ENCODE measurements around the gene FRMD3.

FRMD3 gene

GRCh38 chr9:83557771-83558170 lies 19.6 kb upstream of the FRMD3 start:
- no peak overlapping the region for H3K9ac ChIP-seq (ENCODE audit: low read depth in 1 of 2, low read length in 2 of 2)
- H3K4me3 ChIP-seq (ENCODE audit: low read length in 2 of 2) = no peak overlapping the region
- no peaks in the 10 kb centered on the region for H3K9me3 ChIP-seq (ENCODE audit: control insufficient read depth in 2 of 2, low read length in 2 of 2)
- H3K27ac ChIP-seq (ENCODE audit: low read depth in 2 of 2, low read length in 2 of 2) = no peak overlapping the region
- no peaks in the 10 kb centered on the region for H3K4me1 ChIP-seq (ENCODE audit: control insufficient read depth in 2 of 2, insufficient read depth in 2 of 2, low read length in 2 of 2)
- H3K27me3 ChIP-seq (ENCODE audit: control insufficient read depth in 2 of 2, insufficient read depth in 2 of 2, low read length in 2 of 2) = no peaks in the 10 kb centered on the region
- no peaks in the 10 kb centered on the region for H3K36me3 ChIP-seq (ENCODE audit: control insufficient read depth in 2 of 2, insufficient read depth in 2 of 2, low read length in 2 of 2)

GRCh38 chr9:83557317-83557716 lies 19.1 kb upstream of the FRMD3 start:
- Histone ChIP-seq H3K9me3 (ENCODE audit: control insufficient read depth in 2 of 2, low read length in 2 of 2) (no peaks in the 10 kb centered on the region), H3K36me3 (ENCODE audit: control insufficient read depth in 2 of 2, insufficient read depth in 2 of 2, low read length in 2 of 2) (no peaks in the 10 kb centered on the region), H3K9ac (ENCODE audit: low read depth in 1 of 2, low read length in 2 of 2) (no peak overlapping the region), H3K27ac (ENCODE audit: low read depth in 2 of 2, low read length in 2 of 2) (no peak overlapping the region), H3K4me3 (ENCODE audit: low read length in 2 of 2) (no peak overlapping the region), H3K27me3 (ENCODE audit: control insufficient read depth in 2 of 2, insufficient read depth in 2 of 2, low read length in 2 of 2) (no peaks in the 10 kb centered on the region), H3K4me1 (ENCODE audit: control insufficient read depth in 2 of 2, insufficient read depth in 2 of 2, low read length in 2 of 2) (no peaks in the 10 kb centered on the region)

- Histone ChIP-seq H3K27me3 (ENCODE audit: control insufficient read depth in 2 of 2, insufficient read depth in 2 of 2, low read length in 2 of 2) (no peaks in the 10 kb centered on the region), H3K36me3 (ENCODE audit: control insufficient read depth in 2 of 2, insufficient read depth in 2 of 2, low read length in 2 of 2) (no peaks in the 10 kb centered on the region), H3K4me3 (ENCODE audit: low read length in 2 of 2) (no peak overlapping the region), H3K9ac (ENCODE audit: low read depth in 1 of 2, low read length in 2 of 2) (no peak overlapping the region), H3K27ac (ENCODE audit: low read depth in 2 of 2, low read length in 2 of 2) (no peak overlapping the region), H3K9me3 (ENCODE audit: control insufficient read depth in 2 of 2, low read length in 2 of 2) (no peaks in the 10 kb centered on the region), H3K4me1 (ENCODE audit: control insufficient read depth in 2 of 2, insufficient read depth in 2 of 2, low read length in 2 of 2) (no peaks in the 10 kb centered on the region)
Observed at GRCh38 chr9:83554278-83554677, 16.1 kb upstream of the FRMD3 start.

- Histone ChIP-seq H3K27ac (ENCODE audit: low read depth in 2 of 2, low read length in 2 of 2) (no peak overlapping the region), H3K9me3 (ENCODE audit: control insufficient read depth in 2 of 2, low read length in 2 of 2) (no peaks in the 10 kb centered on the region), H3K4me3 (ENCODE audit: low read length in 2 of 2) (no peak overlapping the region), H3K27me3 (ENCODE audit: control insufficient read depth in 2 of 2, insufficient read depth in 2 of 2, low read length in 2 of 2) (peaks cover 0 to 7% of the 10 kb centered on the region in 2 donors), H3K4me1 (ENCODE audit: control insufficient read depth in 2 of 2, insufficient read depth in 2 of 2, low read length in 2 of 2) (peaks cover 2 to 11% of the 10 kb centered on the region in 2 donors), H3K36me3 (ENCODE audit: control insufficient read depth in 2 of 2, insufficient read depth in 2 of 2, low read length in 2 of 2) (no peaks in the 10 kb centered on the region), H3K9ac (ENCODE audit: low read depth in 1 of 2, low read length in 2 of 2) (no peak overlapping the region)
Observed at GRCh38 chr9:83544002-83544698, 5.9 kb upstream of the FRMD3 start.

- H3K36me3 ChIP-seq (ENCODE audit: control insufficient read depth in 2 of 2, insufficient read depth in 2 of 2, low read length in 2 of 2) = no peaks in the 10 kb centered on the region
- H3K4me3 ChIP-seq (ENCODE audit: low read length in 2 of 2) = peak overlapping the region; percentile 67 to 74
- H3K9ac ChIP-seq (ENCODE audit: low read depth in 1 of 2, low read length in 2 of 2) = peak overlapping the region in 1 of 2 donors; percentile 76
- H3K27ac ChIP-seq (ENCODE audit: low read depth in 2 of 2, low read length in 2 of 2) = peak overlapping the region; percentile 75 to 83
- H3K9me3 ChIP-seq (ENCODE audit: control insufficient read depth in 2 of 2, low read length in 2 of 2) = no peaks in the 10 kb centered on the region
- H3K27me3 ChIP-seq (ENCODE audit: control insufficient read depth in 2 of 2, insufficient read depth in 2 of 2, low read length in 2 of 2) = peaks cover 14 to 20% of the 10 kb centered on the region in 2 donors
- peaks cover 5 to 15% of the 10 kb centered on the region in 2 donors for H3K4me1 ChIP-seq (ENCODE audit: control insufficient read depth in 2 of 2, insufficient read depth in 2 of 2, low read length in 2 of 2)
Observed at GRCh38 chr9:83538890-83539238, 663 bp upstream of the FRMD3 start.

- Histone ChIP-seq H3K4me3 (ENCODE audit: low read length in 2 of 2) (peak overlapping the region; percentile 67 to 74), H3K4me1 (ENCODE audit: control insufficient read depth in 2 of 2, insufficient read depth in 2 of 2, low read length in 2 of 2) (peaks cover 5 to 12% of the 10 kb centered on the region in 2 donors), H3K9ac (ENCODE audit: low read depth in 1 of 2, low read length in 2 of 2) (peak overlapping the region in 1 of 2 donors; percentile 76), H3K27ac (ENCODE audit: low read depth in 2 of 2, low read length in 2 of 2) (peak overlapping the region; percentile 75 to 83), H3K9me3 (ENCODE audit: control insufficient read depth in 2 of 2, low read length in 2 of 2) (no peaks in the 10 kb centered on the region), H3K36me3 (ENCODE audit: control insufficient read depth in 2 of 2, insufficient read depth in 2 of 2, low read length in 2 of 2) (no peaks in the 10 kb centered on the region), H3K27me3 (ENCODE audit: control insufficient read depth in 2 of 2, insufficient read depth in 2 of 2, low read length in 2 of 2) (peaks cover 14 to 20% of the 10 kb centered on the region in 2 donors)
Observed at GRCh38 chr9:83537331-83538171, 650 bp downstream of the FRMD3 start.

- Histone ChIP-seq H3K9me3 (ENCODE audit: control insufficient read depth in 2 of 2, low read length in 2 of 2) (no peaks in the 10 kb centered on the region), H3K27me3 (ENCODE audit: control insufficient read depth in 2 of 2, insufficient read depth in 2 of 2, low read length in 2 of 2) (peaks cover 14 to 20% of the 10 kb centered on the region in 2 donors), H3K36me3 (ENCODE audit: control insufficient read depth in 2 of 2, insufficient read depth in 2 of 2, low read length in 2 of 2) (no peaks in the 10 kb centered on the region), H3K4me1 (ENCODE audit: control insufficient read depth in 2 of 2, insufficient read depth in 2 of 2, low read length in 2 of 2) (peaks cover 5 to 12% of the 10 kb centered on the region in 2 donors), H3K27ac (ENCODE audit: low read depth in 2 of 2, low read length in 2 of 2) (no peak overlapping the region), H3K9ac (ENCODE audit: low read depth in 1 of 2, low read length in 2 of 2) (no peak overlapping the region), H3K4me3 (ENCODE audit: low read length in 2 of 2) (peak overlapping the region in 1 of 2 donors; percentile 74)
Observed at GRCh38 chr9:83536332-83536731, 1.9 kb downstream of the FRMD3 start.

GRCh38 chr9:83535736-83536135 lies 2.5 kb downstream of the FRMD3 start:
- Histone ChIP-seq H3K4me3 (ENCODE audit: low read length in 2 of 2) (no peak overlapping the region), H3K9ac (ENCODE audit: low read depth in 1 of 2, low read length in 2 of 2) (no peak overlapping the region), H3K9me3 (ENCODE audit: control insufficient read depth in 2 of 2, low read length in 2 of 2) (no peaks in the 10 kb centered on the region), H3K36me3 (ENCODE audit: control insufficient read depth in 2 of 2, insufficient read depth in 2 of 2, low read length in 2 of 2) (no peaks in the 10 kb centered on the region), H3K27me3 (ENCODE audit: control insufficient read depth in 2 of 2, insufficient read depth in 2 of 2, low read length in 2 of 2) (peaks cover 14 to 20% of the 10 kb centered on the region in 2 donors), H3K27ac (ENCODE audit: low read depth in 2 of 2, low read length in 2 of 2) (no peak overlapping the region), H3K4me1 (ENCODE audit: control insufficient read depth in 2 of 2, insufficient read depth in 2 of 2, low read length in 2 of 2) (peaks cover 5 to 12% of the 10 kb centered on the region in 2 donors)

- Histone ChIP-seq H3K27ac (ENCODE audit: low read depth in 2 of 2, low read length in 2 of 2) (no peak overlapping the region), H3K27me3 (ENCODE audit: control insufficient read depth in 2 of 2, insufficient read depth in 2 of 2, low read length in 2 of 2) (peaks cover 11 to 14% of the 10 kb centered on the region in 2 donors), H3K4me1 (ENCODE audit: control insufficient read depth in 2 of 2, insufficient read depth in 2 of 2, low read length in 2 of 2) (peaks cover 4 to 5% of the 10 kb centered on the region in 2 donors), H3K36me3 (ENCODE audit: control insufficient read depth in 2 of 2, insufficient read depth in 2 of 2, low read length in 2 of 2) (no peaks in the 10 kb centered on the region), H3K4me3 (ENCODE audit: low read length in 2 of 2) (no peak overlapping the region), H3K9ac (ENCODE audit: low read depth in 1 of 2, low read length in 2 of 2) (no peak overlapping the region), H3K9me3 (ENCODE audit: control insufficient read depth in 2 of 2, low read length in 2 of 2) (no peaks in the 10 kb centered on the region)
Observed at GRCh38 chr9:83533296-83533695, 4.9 kb downstream of the FRMD3 start.

- Histone ChIP-seq H3K36me3 (ENCODE audit: control insufficient read depth in 2 of 2, insufficient read depth in 2 of 2, low read length in 2 of 2) (no peaks in the 10 kb centered on the region), H3K9me3 (ENCODE audit: control insufficient read depth in 2 of 2, low read length in 2 of 2) (no peaks in the 10 kb centered on the region), H3K9ac (ENCODE audit: low read depth in 1 of 2, low read length in 2 of 2) (no peak overlapping the region), H3K27ac (ENCODE audit: low read depth in 2 of 2, low read length in 2 of 2) (no peak overlapping the region), H3K4me3 (ENCODE audit: low read length in 2 of 2) (no peak overlapping the region), H3K27me3 (ENCODE audit: control insufficient read depth in 2 of 2, insufficient read depth in 2 of 2, low read length in 2 of 2) (no peaks in the 10 kb centered on the region), H3K4me1 (ENCODE audit: control insufficient read depth in 2 of 2, insufficient read depth in 2 of 2, low read length in 2 of 2) (no peaks in the 10 kb centered on the region)
Observed at GRCh38 chr9:83526901-83527300, 11.3 kb downstream of the FRMD3 start.

All from mucosa of rectum (tissue), 2 donors.